Fibroblast of skin of back (primary cell): ENCODE data around the gene TMEM165.

ENCODE experiments used
- DNase-seq: peaks from one replicate; pipeline ENCODE4 v3.0.0-alpha.2; 2013

TMEM165 gene

DNA sequence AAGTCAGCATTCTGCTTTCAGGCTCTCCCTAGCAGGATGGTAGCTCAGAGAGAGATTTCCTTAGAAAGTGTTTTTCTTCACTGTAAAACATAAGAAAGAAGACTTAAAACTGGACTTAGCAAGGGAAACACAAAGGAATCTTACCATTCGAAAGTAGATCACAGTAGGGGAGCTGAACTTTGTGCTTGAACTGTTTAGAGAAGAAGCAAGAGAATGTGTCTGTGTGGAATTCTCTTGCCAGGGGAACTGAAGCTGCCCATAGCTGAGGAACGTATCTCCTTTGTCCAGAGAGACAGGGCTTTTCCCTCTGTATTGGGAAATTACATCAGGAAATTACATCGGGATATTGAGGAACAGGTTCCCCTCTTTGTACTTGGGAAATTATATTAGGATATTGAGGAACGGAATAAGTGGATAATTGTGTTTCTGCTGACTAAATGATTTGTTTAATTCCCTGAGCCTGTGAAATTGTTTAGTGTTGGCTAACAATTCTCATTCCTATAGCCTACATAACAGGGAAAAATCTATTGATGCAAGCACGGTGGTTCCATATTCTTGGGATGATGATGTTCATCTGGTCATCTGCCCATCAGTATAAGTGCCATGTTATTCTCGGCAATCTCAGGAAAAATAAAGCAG lies 28.6 kb upstream of the TMEM165 start:
- peak; percentile 39 for DNase-seq

DNA sequence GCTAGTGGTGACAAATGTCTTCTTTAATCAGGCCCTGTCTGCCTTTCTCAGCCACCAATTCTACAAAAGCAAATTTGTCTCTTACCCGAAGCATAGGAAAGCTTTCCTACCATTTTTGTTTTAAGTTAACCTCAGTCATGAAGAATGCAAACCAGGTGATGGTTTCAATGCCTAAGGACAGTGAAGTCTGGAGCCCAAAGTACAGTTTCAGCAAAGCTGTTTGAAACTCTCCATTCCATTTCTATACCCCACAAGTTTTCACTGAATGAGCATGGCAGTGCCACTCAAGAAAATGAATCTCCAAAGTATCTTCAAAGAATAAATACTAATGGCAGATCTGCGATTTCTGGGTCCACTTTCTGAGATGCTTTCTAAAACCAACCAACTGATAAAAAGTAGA lies 25.8 kb upstream of the TMEM165 start:
- DNase-seq = no peak

DNA sequence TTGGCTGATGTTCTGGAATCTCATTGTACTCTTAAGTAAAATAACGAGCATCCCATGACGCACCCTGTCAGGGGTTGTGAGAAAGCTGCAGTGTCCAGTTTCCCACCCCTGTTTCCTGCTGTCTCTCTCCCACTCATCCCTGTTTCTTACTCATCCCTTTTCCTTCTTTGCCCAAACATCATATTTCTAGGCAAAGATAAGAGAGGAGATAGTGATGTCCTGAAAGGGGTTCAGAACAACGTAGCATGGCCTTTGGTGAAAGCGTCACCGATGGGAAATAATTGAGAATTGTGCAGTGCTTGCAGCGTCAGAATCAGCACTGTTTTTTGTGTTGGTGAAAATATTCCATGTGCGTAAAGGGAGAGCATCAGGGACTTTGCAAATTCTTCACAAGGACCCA lies 23.5 kb upstream of the TMEM165 start:
- DNase-seq = peak; percentile 37

DNA sequence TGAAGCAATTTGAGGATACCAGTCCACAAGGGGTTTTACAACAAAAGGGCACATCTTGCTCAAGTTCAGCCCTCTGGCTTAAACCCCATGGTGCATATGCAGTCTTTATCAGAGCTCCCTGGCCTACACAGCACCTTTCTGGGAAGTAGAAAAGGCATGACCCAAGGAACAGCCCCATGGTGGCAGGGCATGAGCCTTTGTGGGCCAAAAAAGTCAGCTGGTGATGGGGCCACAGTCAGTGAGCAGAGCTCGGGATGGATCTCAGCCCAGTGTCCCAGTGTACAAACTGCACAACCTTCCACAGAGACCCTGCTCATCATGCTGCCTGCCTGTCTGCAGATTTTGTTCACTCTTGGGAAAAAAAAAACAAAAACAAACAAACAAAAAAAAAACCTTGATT lies 22.3 kb upstream of the TMEM165 start:
- no peak for DNase-seq

DNA sequence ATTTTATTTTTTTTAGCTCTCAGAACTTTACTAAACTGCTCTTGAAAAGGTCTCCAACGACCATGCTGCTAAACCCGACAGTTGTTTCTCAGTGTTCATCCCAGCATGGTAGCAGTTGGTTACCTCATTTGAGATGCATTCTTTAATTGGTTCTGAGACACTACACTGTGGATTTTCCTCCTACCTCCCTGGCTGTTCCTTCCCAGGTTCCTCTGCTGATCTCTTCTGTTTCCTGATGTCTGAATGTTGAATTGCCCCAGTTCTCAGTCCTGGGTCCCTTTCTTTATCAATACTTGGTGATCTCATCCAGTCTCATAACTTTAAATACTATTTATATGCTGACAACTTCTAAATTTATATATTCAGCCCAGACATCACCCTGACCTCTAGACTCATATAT lies 19.1 kb upstream of the TMEM165 start:
- DNase-seq = no peak

DNA sequence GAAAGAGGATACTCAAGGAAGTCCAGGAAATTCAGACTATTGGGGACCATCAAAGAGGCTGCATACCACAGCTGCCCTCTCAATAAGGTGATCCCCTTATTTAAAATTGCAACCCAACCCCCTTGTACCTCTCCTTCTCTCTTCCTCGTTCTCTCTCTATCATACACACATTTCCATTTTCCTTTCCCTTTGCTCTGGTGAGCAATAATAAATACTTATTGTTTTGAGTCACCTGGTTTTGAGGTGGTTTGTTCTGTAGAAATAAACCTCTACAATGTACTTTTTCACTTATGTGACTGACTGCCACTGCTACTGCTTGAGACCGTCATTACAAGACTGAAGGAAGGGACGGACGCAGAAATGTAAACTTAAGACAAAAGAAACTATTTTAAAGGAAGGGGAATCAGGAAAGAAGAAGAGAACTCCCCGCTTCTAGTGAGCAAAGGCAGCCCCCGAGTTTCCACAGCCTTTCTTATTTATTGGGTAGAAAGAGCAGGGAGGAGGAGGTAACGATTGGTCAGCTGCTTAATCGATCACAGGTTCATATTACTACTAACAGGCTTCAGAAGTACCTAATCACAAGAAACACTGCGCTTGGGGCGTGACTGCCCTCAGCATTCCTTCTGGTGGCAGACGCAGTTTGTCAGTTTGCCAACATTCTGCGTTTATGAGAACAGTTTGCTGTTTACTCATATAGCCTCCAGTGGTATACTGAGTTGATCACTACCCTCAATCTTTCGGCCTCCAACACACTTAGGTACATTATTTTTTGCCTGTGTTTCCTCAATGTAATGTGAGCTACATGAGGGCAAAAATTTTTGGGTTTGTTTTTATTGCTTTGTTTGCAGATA lies 16.9 kb upstream of the TMEM165 start:
- DNase-seq = peak; percentile 33

DNA sequence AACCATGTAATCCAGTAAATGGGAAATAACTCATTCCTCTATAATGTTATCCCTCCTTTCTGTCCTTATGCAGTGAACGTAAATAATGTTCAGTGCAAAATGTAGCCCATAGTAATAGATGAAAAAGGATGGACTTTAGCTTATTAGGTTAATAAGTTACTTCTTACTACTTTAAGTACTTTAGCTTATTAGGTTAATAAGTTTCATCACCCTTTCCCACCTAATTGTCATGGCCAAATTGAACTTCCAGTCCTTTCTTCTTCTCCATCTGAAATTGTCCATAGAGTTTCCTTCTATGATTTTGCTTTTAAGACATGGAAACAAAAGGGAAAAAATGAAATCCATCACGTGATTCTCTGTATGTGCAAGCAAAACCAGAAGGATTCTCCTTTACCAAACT lies 15.2 kb upstream of the TMEM165 start:
- DNase-seq = no peak

DNA sequence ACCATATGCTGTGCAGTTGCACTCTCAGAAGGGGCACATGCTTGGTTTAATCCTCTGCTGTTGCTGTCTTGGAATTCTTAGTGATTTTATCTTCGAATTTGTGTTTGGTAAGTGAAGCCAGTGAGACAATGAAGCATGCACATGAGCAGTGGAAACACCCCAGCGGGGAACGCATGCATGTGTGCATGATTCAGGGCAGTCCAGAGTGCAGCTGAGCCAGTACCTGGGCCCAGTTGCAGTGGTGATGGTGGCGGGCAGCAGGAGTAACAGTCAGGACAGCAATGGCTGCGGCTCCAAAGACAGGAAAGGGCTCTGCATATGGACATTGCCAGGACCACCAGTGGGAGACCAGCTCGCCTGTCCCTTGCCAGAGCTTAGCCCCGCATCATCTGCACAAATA lies 14.3 kb upstream of the TMEM165 start:
- no peak for DNase-seq

DNA sequence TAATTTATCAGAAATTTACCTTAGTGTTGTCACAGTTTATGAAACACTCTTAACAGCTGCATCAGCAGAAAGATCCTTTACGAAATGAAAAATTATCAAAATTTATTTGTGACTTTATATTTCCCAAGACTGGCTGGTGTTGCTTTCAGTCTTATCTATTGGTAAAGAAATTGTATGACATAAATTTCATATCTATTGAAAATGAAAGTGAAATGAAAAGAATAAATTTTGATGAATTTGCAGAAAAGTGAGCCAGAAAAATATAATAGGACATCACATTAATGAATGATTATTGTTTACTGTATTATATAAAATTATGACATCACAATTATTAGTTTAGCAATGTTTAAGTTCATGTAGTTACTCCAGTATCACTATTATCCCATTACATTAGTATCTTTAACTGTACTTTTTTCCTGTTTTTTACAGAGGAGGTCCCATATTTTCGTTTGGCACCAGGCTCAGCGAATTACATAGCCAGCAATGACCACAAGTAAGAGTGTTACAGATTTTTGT lies 13.2 kb upstream of the TMEM165 start:
- DNase-seq = no peak

DNA sequence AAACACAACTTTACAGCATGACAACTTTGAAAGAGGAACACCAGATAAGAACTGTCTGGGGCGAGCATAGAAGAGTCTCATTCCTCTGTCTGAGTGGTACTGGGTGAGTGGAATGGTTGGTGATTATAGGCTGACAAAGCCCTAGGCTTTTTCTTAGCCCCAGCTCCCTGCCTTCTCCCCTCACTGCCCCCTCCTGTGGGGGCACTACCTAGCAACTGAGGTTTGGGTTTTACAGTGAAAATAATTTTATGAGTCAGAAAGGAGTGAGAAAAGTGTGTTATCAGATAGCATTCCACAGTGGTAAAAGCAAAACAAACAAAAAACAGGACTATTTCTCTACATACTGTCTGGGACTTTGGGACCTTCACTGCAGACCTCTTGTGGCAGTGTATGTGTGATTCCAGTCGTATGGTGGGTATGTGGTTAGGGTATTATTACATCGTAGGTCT lies 10.5 kb upstream of the TMEM165 start:
- peak; percentile 44 for DNase-seq

DNA sequence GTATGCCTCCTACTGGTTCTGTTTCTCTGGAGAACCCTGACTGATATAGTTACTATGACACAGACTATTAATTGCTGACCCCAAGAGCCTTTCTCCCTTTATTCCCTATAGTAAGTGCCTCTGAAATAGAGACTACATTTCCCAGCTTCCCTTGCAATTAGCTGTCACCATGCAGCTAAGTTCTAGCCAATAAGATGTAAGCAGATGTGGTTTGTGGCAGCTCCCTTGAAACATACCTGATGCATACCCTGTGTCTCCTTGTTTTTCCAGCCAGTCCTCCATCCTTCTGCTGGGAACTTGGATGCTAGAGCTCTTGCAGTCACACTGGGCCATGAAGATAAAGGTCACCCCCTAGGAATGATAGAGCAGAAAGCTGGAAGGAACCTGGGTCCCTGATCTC lies 9.7 kb upstream of the TMEM165 start:
- peak; percentile 40 for DNase-seq

DNA sequence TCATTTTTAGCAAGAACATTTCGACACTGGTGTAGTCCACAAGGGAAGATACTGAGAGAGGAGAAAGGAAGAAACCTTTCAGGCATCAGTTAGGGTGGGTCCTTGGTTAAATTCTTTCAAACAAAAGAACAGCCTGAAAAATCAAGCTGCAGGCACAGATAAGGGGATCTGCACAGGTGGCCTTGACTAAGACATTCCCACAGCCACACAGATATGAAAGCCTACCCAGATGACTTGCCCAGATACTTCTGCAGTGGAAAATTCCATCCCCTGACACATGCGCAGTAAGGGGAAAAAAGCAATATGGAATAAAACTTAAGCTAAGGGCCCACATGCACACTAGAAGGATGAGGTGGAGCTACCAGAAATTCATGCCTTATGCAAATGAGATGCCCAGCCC lies 8.9 kb upstream of the TMEM165 start:
- DNase-seq = no peak

DNA sequence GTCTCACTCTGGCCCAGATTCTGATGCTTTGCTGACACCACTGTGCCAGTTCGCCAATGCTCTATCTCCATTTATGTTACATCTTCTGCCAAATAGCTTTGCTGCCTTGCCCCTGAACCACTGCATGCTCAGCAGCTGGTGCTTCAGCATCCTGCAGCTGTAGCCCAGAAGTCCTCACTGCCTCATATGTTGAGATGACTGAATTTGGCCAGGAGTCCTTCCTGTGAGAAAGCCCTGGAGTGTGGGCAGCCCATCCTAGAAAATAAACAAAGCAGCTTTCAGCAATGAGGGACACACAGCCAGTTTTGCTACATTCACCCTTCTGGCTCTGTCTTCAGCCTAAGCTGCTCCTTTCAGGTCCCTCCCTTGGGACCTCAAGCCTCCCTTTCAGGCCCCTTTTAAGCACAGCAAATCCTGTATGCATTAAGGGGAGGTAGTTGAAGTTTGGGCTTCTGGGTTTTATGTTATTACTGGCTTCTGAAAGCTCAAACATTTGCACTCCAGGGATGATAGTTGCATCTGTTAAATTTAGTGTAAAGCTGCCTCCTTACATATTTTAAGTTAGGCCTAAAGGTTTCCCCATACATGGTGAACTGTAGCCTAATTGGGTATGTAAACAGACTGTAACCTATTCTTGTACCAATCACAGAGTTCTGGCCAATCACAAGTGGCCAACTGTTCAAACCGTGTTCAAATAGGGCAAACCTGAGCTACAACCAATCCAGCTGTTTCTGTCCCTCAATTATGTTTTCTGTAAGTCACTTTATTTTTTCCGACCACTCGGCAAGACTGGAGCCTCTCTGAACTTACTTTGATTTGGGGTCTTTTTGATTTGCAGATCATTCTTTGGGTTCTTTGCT lies 2.1 kb upstream of the TMEM165 start:
- peak; percentile 35 for DNase-seq

DNA sequence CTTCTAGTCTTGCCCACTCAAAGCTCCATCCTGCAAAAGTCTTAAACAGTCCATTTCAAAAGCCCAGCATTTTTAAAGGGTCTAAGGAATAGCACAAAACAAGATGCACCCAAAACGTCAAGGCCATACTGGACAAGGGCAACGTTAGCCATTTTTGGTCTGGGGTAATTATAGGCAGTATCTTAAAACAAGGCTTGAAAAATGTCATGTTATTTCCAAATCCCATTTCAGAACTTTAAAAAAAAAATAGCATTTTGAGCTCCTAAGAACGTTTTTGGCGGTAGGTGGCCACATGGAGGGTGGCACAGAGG lies 584 bp upstream of the TMEM165 start:
- DNase-seq = no peak

DNA sequence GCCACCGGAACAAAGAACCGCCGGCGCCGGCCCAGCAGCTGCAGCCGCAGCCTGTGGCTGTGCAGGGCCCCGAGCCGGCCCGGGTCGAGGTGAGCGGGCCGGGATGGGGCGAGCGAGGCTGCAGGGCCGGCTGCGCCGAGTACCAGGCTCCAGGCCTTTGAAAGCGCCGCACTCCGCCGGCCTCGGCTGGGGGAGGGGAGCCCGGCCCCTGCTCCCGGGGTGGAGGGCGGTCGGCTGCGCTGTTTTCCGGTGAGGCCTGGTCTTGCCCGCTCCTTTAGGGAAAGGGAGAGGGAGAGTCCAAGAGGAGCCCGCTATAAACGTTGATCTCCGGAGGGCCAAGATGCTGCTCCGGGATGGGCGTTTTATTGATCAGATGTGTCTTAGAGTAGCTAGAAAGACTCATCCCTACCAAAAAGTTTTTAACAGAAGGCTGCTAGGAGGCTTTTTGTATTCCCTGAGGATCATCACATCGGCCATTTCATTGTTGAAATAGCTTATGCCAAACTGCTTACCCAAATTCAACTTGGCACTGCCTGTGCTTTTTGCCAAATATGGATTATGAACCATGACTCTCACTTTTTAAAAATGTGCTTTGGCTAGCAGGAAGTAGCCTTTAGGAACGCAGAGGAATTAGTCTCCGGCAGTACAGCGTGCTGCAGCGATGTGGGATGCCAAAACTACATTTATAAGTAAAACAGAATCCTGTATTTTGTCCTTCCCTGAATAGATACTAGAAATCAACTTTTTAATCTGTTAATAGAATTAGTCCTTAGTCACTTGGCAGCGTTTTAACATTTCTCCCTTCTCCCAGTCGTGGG lies 760 bp downstream of the TMEM165 start:
- DNase-seq = peak; percentile 76

DNA sequence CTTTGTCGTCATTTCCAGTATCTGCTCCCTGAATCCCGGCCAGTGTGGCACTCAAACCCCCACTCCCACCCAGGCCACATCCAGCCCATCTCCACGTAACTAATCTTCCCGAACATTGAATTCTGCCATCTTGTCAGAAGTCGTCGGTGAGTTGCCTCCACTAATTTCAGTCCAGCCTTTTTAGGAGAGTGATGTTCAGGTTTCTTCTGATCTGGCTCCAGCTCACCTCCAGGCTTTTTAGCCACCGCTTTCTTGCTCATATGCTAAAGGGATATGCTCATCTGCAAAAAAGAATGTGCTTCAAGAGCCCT lies 1.3 kb downstream of the TMEM165 start:
- no peak for DNase-seq

DNA sequence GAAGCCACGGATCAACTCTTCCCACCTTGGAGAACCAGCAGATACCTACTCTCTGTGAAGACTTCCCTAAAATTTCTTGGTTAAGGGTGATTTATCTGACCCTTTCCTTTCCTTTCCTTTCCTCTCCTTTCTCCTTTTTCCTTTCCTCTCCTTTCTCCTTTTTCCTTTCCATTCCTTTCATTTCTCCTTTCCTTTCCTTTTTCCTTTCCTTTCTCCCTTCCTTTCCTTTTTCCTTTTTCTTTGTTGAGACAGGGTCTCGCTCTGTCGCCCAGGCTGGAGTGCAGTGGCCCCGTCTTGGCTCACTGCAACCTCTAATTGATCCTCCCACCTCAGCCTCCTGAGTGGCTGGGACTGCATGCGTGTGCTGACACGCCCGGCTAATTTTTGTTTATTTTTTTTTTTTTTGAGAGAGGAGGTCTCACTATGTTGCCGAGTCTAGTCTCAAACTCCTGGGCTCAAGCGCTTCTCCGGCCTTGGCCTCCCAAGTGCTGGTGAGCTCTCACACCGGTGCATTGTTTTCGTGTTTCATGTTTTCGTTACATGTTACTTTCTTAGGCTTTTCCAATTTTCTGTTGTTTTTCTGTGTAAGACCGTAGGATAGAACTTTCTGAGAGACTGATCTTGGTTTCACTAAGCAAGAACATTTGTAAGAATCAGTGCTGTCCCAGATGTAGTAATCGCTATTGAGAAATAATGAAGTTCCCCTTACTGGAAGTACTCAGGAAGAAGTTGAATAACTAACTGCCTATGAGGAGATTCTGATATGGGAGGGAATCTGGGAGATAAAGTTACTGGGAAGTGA lies 2.0 kb downstream of the TMEM165 start:
- DNase-seq = no peak

DNA sequence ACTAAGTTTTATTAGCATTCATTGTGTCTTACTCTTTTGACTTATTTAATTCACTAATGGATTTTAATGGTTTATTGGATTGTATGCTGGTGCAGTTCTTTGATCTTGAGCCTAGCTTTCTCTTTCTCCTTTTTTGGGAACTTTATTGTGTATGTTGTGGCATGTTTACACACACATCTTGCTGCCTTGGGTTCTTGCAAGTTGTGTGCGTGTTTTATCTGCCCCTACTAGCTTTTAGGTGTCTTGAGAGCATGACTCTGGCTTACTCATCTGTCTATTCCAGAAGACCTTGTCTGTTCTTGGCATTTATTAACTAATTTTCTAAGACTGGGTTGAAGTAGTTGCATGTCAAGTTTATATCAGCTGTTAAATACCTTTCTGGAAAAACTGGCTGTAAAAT lies 2.7 kb downstream of the TMEM165 start:
- peak; percentile 17 for DNase-seq

DNA sequence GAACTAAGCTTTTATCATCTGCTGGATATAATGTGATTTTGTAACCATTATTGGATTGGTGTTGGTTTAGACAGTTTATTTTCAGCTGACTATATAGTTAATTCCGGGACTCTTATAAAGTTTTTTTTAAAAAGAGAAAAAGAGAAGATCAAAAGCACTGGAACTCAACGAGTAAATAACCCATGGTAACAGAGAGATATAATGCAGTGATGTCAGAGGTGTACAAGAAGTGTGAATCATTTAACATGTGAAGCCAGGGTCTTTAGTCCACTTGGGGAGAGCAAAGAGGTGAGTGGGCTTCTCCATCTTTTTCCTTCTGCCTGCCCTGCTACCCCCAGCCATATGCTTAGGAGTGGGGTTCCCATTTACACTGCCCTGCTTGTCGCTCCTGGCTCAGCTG lies 3.2 kb downstream of the TMEM165 start:
- DNase-seq = no peak

DNA sequence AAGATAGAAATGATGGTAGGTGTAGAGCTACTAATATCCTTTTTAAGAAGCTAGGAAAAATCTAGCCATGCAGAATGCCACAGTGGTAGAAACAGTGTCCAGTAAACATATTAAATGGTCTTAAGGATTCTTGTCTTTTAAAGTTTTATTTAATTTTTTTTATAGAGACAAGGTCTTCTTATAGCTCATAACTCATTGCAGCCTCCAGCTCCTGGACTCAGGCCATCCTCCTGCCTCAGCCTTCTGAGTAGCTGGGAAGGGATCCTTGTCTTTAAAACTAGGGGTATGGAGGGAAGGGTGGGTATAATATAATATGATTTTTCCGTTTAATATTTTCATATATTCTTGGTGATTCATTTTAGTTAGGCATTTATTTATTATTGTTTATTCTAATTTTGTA lies 3.8 kb downstream of the TMEM165 start:
- no peak for DNase-seq

DNA sequence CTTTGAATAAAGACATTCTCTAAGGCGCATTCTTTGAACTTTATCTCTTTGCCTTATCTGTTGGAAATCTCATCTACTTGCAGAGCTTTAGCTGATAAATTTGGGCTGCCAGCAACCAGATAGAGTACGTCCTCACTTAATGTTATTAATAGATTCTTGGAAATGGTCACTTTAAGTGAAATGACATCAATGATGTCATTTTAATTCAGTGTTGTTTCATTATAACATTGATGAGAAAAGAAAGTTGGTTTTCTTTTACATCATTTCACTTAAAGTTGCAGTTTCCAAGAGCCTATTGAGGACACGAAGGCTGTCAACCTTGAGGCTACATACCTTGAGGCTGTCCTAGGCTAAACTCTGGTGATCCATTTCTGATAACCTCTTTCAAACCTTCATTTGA lies 9.3 kb downstream of the TMEM165 start:
- no peak for DNase-seq

DNA sequence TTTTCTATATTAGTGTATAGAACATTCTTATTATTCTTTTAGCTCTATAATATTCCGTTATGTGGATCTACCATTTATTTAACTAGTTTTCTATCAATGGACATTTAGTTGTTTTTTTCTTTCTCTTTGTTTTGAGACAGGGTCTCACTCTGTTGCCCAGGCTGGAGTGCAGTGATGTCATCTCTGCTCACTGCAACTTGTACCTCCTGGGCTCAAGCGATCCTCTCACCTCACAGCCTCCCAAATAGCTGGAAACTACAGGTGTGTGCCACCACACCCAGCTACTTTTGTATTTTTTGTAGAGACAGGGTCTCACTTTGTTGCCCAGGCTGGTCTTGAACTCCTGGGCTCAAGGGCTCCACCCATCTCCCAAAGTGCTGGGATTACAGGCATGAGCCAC lies 10.8 kb downstream of the TMEM165 start:
- DNase-seq = no peak
